HG03095 (cell line): ENCODE data around the gene ZNG1F.
"Not testable (repeated sequence)": the region's sequence is repeated elsewhere in the genome, so short reads cannot be mapped to it uniquely, and the experiment has no call there.

Experiments used
- ATAC-seq: cut with Tn5 transposase; IDR thresholded peaks from one replicate; pipeline ENCODE4 v1.9.1; 2021; ENCODE audit warnings: moderate library complexity; ENCODE audit not compliant: unreplicated experiment

ZNG1F gene

GRCh38 chr9:41123812-41124211 lies 65.3 kb downstream of the ZNG1F start:
- ATAC-seq: not testable (repeated sequence)

GRCh38 chr9:41123396-41123795 lies 65.7 kb downstream of the ZNG1F start:
- ATAC-seq: not testable (repeated sequence)

GRCh38 chr9:41120696-41121095 lies 68.4 kb downstream of the ZNG1F start:
- ATAC-seq: not testable (repeated sequence)

GRCh38 chr9:41119719-41120118 lies 69.4 kb downstream of the ZNG1F start:
- not testable (repeated sequence) for ATAC-seq

- not testable (repeated sequence) for ATAC-seq
Measured at GRCh38 chr9:41119311-41119710, 69.8 kb downstream of the ZNG1F start.

- ATAC-seq: not testable (repeated sequence)
Measured at GRCh38 chr9:41113348-41113747, 75.8 kb downstream of the ZNG1F start.

- ATAC-seq: not testable (repeated sequence)
Measured at GRCh38 chr9:41111414-41111813, 77.7 kb downstream of the ZNG1F start.

GRCh38 chr9:41110913-41111312 lies 78.2 kb downstream of the ZNG1F start:
- ATAC-seq: not testable (repeated sequence)

- ATAC-seq: not testable (repeated sequence)
Measured at GRCh38 chr9:41109253-41109652, 79.9 kb downstream of the ZNG1F start.

- not testable (repeated sequence) for ATAC-seq
Measured at GRCh38 chr9:41108816-41109215, 80.3 kb downstream of the ZNG1F start.

- ATAC-seq: not testable (repeated sequence)
Measured at GRCh38 chr9:41106472-41107116, 82.5 kb downstream of the ZNG1F start.

GRCh38 chr9:41105557-41106253 lies 83.4 kb downstream of the ZNG1F start:
- not testable (repeated sequence) for ATAC-seq

GRCh38 chr9:41104542-41104941 lies 84.6 kb downstream of the ZNG1F start:
- ATAC-seq: not testable (repeated sequence)

GRCh38 chr9:41100508-41100907 lies 88.6 kb downstream of the ZNG1F start:
- not testable (repeated sequence) for ATAC-seq

- not testable (repeated sequence) for ATAC-seq
Measured at GRCh38 chr9:41098759-41099158, 90.4 kb downstream of the ZNG1F start.

GRCh38 chr9:41095060-41095459 lies 94.1 kb downstream of the ZNG1F start:
- ATAC-seq: not testable (repeated sequence)

GRCh38 chr9:41094010-41094773 lies 94.9 kb downstream of the ZNG1F start:
- not testable (repeated sequence) for ATAC-seq

- ATAC-seq: not testable (repeated sequence)
Measured at GRCh38 chr9:41090922-41091321, 98.2 kb downstream of the ZNG1F start.

GRCh38 chr9:41090386-41090785 lies 98.7 kb downstream of the ZNG1F start:
- ATAC-seq: not testable (repeated sequence)

GRCh38 chr9:41088450-41089059 lies 100.6 kb downstream of the ZNG1F start:
- not testable (repeated sequence) for ATAC-seq

GRCh38 chr9:41087929-41088328 lies 101.2 kb downstream of the ZNG1F start:
- not testable (repeated sequence) for ATAC-seq
